Activated CD8-positive, alpha-beta memory T cell treated with anti-CD3 and anti-CD28 coated beads, Interleukin-2, amount 10 ng/mL, durations not matched to agents 7 days and 5 days (primary cell): ENCODE results near the gene PSMD1. TPM values are rescaled to one million over a fixed set of nuclear protein-coding genes. Genes with fewer than 3 reads are reported as not detected.

Experiments used
- ATAC-seq: fragments of 150-1000 bp; cut with Tn5 transposase; one replicate; pipeline ENCODE4 v1.10.0; 2021; ENCODE audit warnings: moderate library complexity
- CTCF ChIA-PET: fragments of 350-600 bp; sonication (Branson Sonifier 250); formaldehyde crosslinking; loops from one replicate; lab custom pipeline; 2021; ENCODE audit warnings: antibody characterized with exemption; lab: Charles Lee
- DNase-seq: peaks from one replicate; pipeline ENCODE4 v3.0.0-alpha.2; 2020
- H3K27ac Mint-ChIP-seq: one replicate; pipeline ENCODE4 v1.8.0; 2021; ENCODE audit warnings: mild to moderate bottlenecking, mixed read lengths
- H3K27me3 Mint-ChIP-seq: one replicate; pipeline ENCODE4 v1.8.0; 2021; ENCODE audit warnings: mixed read lengths
- H3K36me3 Mint-ChIP-seq: one replicate; pipeline ENCODE4 v1.8.0; 2021; ENCODE audit warnings: mild to moderate bottlenecking, mixed read lengths
- H3K4me1 Mint-ChIP-seq: one replicate; pipeline ENCODE4 v1.8.0; 2021; ENCODE audit warnings: mixed read lengths
- H3K4me3 Mint-ChIP-seq: one replicate; pipeline ENCODE4 v1.8.0; 2021; ENCODE audit warnings: mild to moderate bottlenecking, moderate library complexity, mixed read lengths
- H3K9me3 Mint-ChIP-seq: one replicate; pipeline ENCODE4 v1.8.0; 2022; ENCODE audit warnings: low read depth, mixed read lengths
- total RNA-seq, 2 experiments: library from RNA; stranded (reverse); gene quantifications; one replicate each; pipeline ENCODE4 v1.2.3, GENCODE V29; 2021

PSMD1 gene
- total RNA-seq, 2 experiments from 2014 or later, result 89.1 to 128 TPM

DNA sequence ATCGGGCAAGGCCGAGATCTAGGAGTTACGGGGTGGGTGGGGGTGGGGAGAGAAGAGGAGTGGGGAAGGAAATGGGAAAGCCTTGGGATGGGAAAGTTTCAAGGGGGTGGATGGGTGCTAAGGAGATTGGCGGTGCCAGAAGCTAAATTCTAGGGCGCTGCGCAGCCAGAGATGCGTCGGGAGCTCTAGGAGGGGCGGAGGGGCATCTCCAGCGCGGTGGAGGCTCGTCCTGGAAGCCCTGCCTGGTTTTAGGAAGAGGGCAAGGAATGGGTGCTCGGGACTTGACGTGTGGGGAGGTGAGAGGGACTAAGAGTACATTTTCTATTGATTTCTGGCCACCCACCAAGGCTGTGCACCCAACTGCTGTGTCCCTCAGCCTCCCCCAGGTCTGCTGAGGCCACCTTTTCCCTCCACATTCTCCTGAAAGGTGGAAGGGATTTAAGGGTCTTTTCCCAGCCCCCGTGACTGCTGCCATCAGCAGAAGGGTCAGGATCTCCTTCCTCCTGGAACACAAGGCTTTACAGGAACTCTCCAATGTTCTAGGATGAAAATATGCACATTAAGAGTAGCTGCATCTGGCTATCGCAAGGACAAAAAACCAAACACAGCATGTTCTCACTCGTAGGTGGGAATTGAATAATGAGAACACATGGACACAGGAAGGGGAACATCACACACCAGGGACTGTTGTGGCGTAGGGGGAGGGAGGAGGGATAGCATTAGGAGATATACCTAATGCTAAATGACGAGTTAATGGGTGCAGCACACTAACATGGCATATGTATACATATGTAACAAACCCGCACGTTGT, 18.0 kb upstream of the PSMD1 start:
- CTCF ChIA-PET, result interaction anchor here (1.0 kb wide), 1 partner anchor 51 kb away, joined by 3 read pairs; no protein-coding TSS in a partner anchor
- no peak for ATAC-seq
- peak overlapping the region; percentile 14 for H3K4me3 Mint-ChIP-seq
- no peaks in the 10 kb centered on the region for H3K9me3 Mint-ChIP-seq
- H3K27me3 Mint-ChIP-seq, result peaks cover 80% of the 10 kb centered on the region
- no peaks in the 10 kb centered on the region for H3K36me3 Mint-ChIP-seq
- H3K27ac Mint-ChIP-seq, result no peak overlapping the region
- DNase-seq, result no peak
- peaks cover 2% of the 10 kb centered on the region for H3K4me1 Mint-ChIP-seq

DNA sequence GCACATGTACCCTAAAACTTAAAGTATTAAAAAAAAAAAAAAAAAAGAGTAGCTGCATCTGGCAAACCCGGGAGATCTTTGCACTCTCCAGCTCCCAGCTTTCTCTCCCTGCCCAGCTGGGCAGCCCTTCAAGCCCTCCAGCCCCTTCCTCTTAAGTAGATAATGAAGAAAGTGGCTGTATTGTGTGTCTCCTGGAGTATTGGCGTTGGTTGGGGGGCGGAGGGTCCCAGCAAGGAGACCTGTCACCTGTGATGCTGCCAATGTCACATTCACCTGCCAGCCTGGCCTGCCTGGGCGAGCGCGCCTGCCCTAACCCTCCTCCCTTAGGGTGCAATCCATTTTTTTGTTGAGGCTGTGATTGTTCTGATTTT, 17.4 kb upstream of the PSMD1 start:
- H3K9me3 Mint-ChIP-seq, result no peaks in the 10 kb centered on the region
- DNase-seq, result no peak
- no peak overlapping the region for H3K4me3 Mint-ChIP-seq
- CTCF ChIA-PET, result interaction anchor here (1.0 kb wide), 1 partner anchor 52 kb away, joined by 3 read pairs; no protein-coding TSS in a partner anchor
- no peak for ATAC-seq
- no peaks in the 10 kb centered on the region for H3K36me3 Mint-ChIP-seq
- H3K27ac Mint-ChIP-seq, result no peak overlapping the region
- H3K27me3 Mint-ChIP-seq, result peaks cover 77% of the 10 kb centered on the region
- H3K4me1 Mint-ChIP-seq, result peaks cover 2% of the 10 kb centered on the region

DNA sequence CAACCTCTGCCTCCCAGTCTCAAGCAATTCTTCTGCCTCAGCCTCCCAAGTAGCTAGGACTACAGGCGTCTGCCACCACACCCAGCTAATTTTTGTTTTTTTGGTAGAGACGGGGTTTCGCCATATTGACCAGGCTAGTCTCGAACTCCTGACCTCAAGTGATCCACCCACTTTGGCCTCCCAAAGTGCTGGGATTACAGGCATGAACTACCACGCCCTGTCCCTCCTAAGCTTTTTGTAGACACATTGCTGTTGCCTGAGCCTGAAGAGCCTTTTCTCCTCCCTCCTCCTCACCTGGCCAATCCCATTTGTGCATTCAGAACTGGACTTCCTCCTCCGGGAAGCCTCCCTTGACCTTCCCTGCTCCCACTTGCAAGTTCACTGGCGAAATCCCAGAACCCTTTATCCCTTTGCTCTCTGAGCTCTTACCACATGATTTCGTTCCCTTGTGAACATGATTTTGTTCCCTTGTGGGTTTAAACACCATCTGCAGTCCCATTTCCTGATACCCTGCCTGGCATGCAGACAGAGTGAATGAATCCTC, 16.8 kb upstream of the PSMD1 start:
- no peak overlapping the region for H3K4me3 Mint-ChIP-seq
- no peak for ATAC-seq
- CTCF ChIA-PET, result interaction anchor here (0.8 kb wide), 1 partner anchor 13 kb away, joined by 3 read pairs; no protein-coding TSS in a partner anchor

DNA sequence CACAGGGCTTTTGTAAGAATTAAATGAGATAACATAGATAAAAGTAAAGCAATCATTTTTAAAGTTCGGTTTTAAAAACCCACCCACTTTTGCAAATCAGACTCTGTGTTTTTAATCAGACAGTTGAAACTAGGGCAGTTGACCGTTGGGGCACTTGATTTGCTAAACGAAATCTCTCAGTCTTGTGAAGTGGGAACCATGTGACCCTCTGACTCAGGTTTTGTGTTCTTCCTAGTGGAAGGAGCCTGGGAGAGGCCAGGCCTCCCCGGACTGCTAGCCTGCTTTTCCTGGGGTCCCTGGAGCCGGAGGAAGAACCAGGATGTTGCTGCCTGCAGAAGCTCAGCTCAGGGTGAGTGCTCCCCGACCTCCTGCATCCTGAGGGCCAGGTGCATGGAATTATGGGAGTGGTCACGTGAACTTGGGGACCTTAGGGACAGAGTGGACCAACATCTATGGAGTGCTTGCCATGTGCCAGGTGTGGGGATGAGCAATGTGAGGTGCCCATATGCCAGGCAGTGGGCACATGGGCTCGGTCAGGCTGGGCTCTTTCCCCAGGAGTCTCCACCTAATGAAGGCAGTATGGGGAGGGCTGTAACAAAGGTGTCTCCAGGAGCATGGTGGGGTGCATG, 15.5 kb upstream of the PSMD1 start:
- Mint-ChIP-seq H3K9me3 (no peaks in the 10 kb centered on the region), H3K4me3 (no peak overlapping the region), H3K27me3 (peaks cover 63% of the 10 kb centered on the region), H3K4me1 (peaks cover 2% of the 10 kb centered on the region), H3K36me3 (no peaks in the 10 kb centered on the region), H3K27ac (no peak overlapping the region)
- no peak for ATAC-seq
- CTCF ChIA-PET, result no interaction called here
- no peak for DNase-seq

More for the DNA sequence above, 16.8 kb upstream of the PSMD1 start:
- DNase-seq, result no peak
- H3K27ac Mint-ChIP-seq, result no peak overlapping the region
- H3K4me1 Mint-ChIP-seq, result peaks cover 2% of the 10 kb centered on the region
- peaks cover 72% of the 10 kb centered on the region for H3K27me3 Mint-ChIP-seq
- H3K36me3 Mint-ChIP-seq, result no peaks in the 10 kb centered on the region
- no peaks in the 10 kb centered on the region for H3K9me3 Mint-ChIP-seq

DNA sequence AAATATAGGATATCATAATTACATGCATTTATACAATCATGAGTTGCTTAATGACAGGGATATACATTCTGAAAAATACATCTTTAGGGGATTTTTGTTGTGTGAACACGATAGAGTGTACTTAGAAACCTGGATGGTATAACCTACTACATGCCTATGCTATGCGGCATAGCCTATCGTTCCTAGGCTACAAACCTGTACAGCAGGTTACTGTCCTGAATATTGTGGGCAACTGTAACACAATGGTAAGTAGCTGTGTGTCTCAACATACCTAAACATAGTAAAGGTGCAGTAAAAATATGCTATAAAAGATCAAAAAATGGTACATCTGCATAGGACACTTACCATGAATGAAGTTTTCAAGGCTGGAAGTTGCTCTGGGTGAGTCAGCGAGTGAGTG, 12.9 kb upstream of the PSMD1 start:
- Mint-ChIP-seq H3K27ac (no peak overlapping the region), H3K36me3 (no peaks in the 10 kb centered on the region), H3K9me3 (no peaks in the 10 kb centered on the region), H3K4me1 (no peaks in the 10 kb centered on the region), H3K27me3 (peaks cover 63% of the 10 kb centered on the region), H3K4me3 (no peak overlapping the region)
- CTCF ChIA-PET, result interaction anchor here (0.6 to 1.5 kb wide), 3 partner anchors 9 to 1104 kb away, joined by 3 to 8 read pairs (median 4); partner anchors contain the start of gene PSMD1
- DNase-seq (no peak), ATAC-seq (no peak)

DNA sequence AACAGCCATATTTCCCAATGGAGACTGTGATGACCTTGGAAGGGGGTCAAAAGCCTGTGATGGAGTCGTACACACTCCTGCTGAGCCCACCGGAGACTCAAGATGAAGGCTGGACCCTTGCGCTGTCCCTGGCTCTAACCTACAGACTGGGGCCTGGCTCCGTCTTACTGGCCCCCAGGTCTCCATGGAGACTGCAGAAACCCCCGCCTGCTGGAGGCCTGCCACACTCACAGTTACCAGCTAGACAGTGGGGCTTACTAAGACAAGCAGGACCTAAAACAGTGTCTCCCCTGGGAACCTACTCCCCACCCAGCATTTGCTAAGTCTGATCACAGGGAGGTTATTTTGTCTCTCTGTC, 9.8 kb upstream of the PSMD1 start:
- Mint-ChIP-seq H3K4me1 (peaks cover 15% of the 10 kb centered on the region), H3K27ac (no peak overlapping the region), H3K27me3 (peaks cover 51% of the 10 kb centered on the region), H3K9me3 (no peaks in the 10 kb centered on the region), H3K36me3 (no peaks in the 10 kb centered on the region), H3K4me3 (no peak overlapping the region)
- DNase-seq, result no peak
- CTCF ChIA-PET, result no interaction called here
- ATAC-seq, result no peak

DNA sequence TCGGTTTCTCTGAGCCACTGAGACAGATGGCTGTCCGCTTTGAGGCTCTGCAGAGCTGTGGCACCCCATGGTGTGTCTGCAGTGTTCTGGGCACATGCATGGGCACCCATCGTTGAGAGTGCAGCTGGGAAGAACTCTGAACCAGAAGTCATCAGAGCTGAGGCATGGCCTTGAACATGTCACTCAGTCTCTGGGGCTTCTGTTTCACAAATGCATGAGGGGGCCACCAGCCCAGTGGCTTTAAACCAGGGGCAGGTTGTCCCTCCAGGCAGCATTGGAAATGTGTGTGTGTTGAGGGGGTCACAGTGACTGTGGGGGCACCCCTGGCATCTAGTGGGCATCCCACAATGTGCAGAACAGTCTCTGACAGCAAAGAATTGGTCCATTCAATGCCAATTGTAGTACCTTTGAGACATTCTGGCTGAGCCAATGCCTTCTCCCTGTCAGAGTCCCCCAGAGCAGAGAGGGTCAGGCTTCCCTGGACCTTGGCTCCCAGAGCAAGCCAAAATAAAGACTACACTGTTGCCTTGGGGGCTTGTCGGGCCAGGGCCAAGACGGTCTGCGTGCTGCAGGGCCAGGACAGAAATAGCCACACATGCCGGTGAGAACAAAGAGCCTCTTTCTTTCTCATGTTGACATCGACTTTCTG, 9.3 kb upstream of the PSMD1 start:
- no peak for DNase-seq
- ATAC-seq, result no peak
- H3K9me3 Mint-ChIP-seq, result no peaks in the 10 kb centered on the region

DNA sequence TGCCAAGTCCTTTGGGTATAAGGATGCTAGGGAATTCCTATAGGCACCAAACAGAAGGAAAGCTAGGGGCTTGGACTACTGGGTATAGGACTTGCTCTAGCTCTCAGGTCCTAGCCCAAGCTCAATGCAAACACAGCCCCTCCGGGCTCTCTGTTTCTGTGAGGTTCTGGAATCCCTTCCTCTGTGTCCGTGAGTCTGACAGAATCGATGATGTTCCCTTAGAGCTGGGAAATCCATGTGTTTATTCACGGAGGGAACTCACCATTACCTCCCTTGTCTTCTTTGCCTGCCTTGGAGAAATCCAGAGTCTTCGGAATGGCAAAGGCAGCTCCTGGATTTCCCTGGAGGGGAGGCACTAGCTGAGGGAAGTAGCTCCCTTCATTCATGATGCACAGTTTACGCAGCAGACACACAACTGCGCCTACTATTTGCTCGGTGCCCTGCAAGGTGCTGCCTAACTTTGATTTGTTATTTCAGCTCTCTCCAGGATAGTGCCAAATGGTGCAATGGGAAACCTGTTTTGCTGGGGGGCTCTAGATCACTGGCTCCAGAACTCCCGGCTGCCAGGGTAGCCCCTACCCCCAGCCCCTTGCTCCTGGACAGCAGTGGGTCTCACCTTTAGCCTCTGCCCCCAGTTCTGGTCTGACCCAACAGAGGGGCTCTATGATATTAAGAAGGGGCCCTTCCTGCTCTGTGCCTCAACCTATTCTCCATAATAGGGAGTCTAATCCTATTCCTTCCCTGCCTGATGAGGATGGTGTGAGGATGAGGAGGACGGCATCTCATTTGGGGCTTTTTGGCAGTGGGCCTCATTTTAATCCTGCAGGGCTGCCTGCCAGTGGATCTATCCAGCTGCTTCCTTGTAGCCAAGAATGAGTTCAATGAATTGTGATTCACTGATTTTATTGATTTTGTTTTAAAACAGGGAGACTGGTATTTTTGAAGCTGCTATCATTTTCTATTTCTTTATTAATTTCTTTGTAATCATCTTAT, 8.4 kb upstream of the PSMD1 start:
- DNase-seq, result no peak
- Mint-ChIP-seq H3K4me1 (peaks cover 26% of the 10 kb centered on the region), H3K4me3 (no peak overlapping the region), H3K9me3 (no peaks in the 10 kb centered on the region), H3K27ac (no peak overlapping the region), H3K27me3 (peaks cover 53% of the 10 kb centered on the region), H3K36me3 (no peaks in the 10 kb centered on the region)
- CTCF ChIA-PET, result interaction anchor here (0.9 to 1.5 kb wide), 3 partner anchors 144 to 224 kb away, joined by 3 to 4 read pairs (median 3); no protein-coding TSS in a partner anchor
- ATAC-seq, result no peak

More for the DNA sequence above, 9.3 kb upstream of the PSMD1 start:
- H3K4me3 Mint-ChIP-seq, result no peak overlapping the region
- H3K27ac Mint-ChIP-seq, result no peak overlapping the region
- CTCF ChIA-PET, result interaction anchor here (0.9 kb wide), 1 partner anchor 223 kb away, joined by 3 read pairs; no protein-coding TSS in a partner anchor
- H3K27me3 Mint-ChIP-seq, result peaks cover 51% of the 10 kb centered on the region
- H3K36me3 Mint-ChIP-seq, result no peaks in the 10 kb centered on the region
- H3K4me1 Mint-ChIP-seq, result peaks cover 18% of the 10 kb centered on the region

DNA sequence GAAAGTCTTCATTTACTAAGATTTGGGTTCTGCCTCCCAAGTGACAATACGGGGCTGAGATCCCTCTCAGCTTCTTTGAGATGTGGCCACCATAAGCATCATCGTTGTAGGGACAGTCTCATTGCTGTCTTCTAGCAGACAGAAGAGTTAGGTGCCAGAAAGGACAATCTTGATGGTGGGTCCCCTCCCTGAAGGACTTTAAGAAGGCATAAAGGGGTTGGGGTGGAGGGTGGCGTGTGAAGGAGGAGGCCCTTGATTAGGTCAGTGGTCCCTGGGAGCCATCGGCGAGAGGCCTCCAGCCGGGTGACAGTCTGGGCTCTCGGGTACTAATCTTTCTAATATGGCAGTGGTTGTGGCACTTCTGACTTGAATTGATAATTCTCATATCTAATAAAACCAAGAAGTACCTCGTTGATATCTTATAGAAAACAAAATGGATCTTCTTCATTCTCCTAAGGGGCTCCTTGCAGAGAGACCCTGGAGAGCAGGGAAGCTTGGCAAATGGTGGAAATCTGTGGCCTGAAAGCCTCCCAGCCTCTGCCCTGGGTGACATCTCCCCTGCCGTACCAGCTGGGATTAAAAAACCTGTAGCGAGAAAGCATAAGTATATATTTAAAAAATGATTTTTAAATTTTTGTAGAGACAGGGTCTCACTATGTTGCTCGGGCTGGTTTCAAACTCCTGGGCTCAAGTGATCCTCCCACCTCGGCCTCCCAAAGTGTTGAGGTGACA, 7.2 kb upstream of the PSMD1 start:
- DNase-seq, result no peak
- CTCF ChIA-PET, result interaction anchor here (0.7 to 2.1 kb wide), 3 partner anchors 125 to 202 kb away, joined by 3 to 9 read pairs (median 4); no protein-coding TSS in a partner anchor
- Mint-ChIP-seq H3K36me3 (no peaks in the 10 kb centered on the region), H3K27me3 (peaks cover 45% of the 10 kb centered on the region), H3K9me3 (no peaks in the 10 kb centered on the region), H3K4me1 (peaks cover 38% of the 10 kb centered on the region), H3K4me3 (no peak overlapping the region), H3K27ac (no peak overlapping the region)
- no peak for ATAC-seq

DNA sequence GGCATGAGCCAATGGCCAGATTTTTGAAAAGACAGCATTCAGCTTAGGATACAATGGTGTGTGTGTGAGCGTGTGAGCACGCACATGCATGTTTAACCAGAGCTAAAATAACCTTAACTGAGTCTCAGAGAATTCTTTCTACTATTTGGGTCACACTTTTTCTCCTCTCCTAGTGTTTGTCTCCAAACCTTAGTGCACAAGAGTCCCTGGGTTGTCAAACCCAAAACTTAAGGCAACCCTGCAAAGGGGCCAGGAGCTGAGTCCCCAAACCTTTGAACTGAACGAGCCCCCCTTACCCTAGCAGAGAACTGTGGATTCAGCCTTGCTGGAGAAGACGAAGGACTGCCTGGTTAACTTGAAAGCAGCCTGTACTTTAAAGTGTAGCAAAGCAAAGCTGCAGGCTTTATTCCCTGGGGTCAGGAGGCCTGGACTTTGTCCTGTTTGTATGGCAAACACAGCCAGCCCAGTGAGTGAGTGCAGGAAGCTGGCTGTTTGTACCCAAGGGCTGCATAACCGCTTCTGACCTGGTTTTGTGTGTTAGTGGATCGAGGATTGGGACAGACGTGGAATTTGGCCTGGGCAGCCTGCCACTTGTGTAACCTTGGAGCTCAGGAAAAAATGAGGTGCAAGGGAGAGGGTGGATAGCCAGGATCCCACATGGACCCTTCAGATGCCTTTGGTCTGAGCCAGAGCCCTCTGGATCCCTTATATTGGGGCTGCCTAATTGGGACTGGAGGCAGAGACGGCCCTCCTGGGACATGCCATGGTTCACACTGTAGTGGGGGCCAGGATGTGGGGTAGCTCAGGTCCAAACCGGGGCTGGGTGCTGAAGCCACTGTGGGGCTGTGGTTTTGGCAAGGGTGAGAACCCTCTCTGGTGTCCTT, 6.4 kb upstream of the PSMD1 start:
- CTCF ChIA-PET, result interaction anchor here (0.5 to 2.3 kb wide), 9 partner anchors 11 to 237 kb away, joined by 3 to 11 read pairs (median 4); no protein-coding TSS in a partner anchor
- Mint-ChIP-seq H3K4me1 (peaks cover 38% of the 10 kb centered on the region), H3K9me3 (no peaks in the 10 kb centered on the region), H3K4me3 (no peak overlapping the region), H3K27ac (no peak overlapping the region), H3K27me3 (peaks cover 45% of the 10 kb centered on the region), H3K36me3 (no peaks in the 10 kb centered on the region)
- peak; percentile 70 for DNase-seq
- ATAC-seq, result no peak

DNA sequence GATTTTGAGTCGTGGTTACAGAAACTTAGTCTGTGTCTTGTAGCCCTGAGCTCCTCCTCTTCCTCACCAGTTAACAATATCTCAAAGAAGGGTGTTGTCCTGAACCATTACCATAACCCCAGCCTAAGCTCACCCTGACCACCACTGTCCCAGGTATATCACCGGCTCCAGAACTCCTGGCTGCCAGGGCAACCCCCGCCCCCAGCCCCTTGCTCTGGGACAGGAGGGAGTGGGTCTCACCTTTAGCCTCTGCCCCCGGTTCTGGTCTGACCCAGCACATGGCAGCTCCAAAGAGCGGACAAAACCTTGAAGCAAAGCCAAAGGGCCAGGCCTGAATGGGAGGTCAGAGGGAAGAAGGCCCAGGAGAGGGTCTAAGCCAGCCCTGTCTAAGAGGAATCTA, 5.6 kb upstream of the PSMD1 start:
- ATAC-seq (peak; percentile 9), DNase-seq (no peak)
- Mint-ChIP-seq H3K4me1 (peaks cover 41% of the 10 kb centered on the region), H3K4me3 (no peak overlapping the region), H3K36me3 (no peaks in the 10 kb centered on the region), H3K9me3 (no peaks in the 10 kb centered on the region), H3K27me3 (peaks cover 43% of the 10 kb centered on the region), H3K27ac (no peak overlapping the region)
- CTCF ChIA-PET, result interaction anchor here (0.7 to 2.6 kb wide), 10 partner anchors 10 to 227 kb away, joined by 3 to 13 read pairs (median 4); no protein-coding TSS in a partner anchor
